DMS153 (cell line): Measurements from ENCODE around the gene KHDRBS2.
"Not testable (repeated sequence)": the region's sequence is repeated elsewhere in the genome, so short reads cannot be mapped to it uniquely, and the experiment has no call there.

ENCODE experiments used
- DNase-seq: peaks from one replicate; lab custom pipeline; 2025; lab: John Stamatoyannopoulos, UW

Gene KHDRBS2

GRCh38 chr6:61867635-61868034 is 418.4 kb downstream of the KHDRBS2 start:
- no peak for DNase-seq

DNA sequence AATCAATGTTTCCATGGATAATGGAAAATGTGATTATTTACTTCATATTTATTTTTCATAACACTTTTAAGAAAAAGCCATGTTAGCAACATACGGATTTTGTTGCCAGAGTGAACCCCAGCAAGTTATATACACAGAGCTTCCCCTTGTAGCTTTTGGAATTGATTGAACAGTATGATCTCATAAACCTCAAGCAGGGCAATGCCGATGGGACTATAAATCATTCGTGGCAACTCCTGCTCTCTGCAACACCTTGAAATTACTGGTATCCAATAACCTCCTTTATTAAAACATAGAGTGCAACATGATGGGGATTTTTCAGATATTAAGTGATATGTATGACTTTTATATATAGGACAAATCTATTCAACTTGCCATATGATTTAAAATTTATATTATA is 428.5 kb downstream of the KHDRBS2 start:
- DNase-seq = no peak

DNA sequence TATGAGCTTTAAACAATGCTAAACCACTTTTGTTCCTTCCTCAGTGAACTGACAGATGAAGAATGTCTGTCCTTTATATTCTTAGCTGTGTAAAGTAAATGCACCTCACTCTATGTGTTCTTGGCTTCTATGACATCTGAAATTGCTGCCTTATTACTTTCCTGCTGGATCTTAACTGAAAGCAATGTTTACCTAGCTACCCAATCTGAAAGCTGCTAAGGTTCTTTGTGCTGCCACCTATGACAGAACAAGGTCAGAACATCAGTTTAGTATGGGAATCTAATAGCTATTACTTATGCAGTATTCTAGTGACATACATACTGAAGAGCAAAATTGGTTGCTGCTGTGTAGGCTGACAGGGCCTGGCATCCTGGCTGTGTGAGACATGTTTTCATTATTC is 444.1 kb downstream of the KHDRBS2 start:
- no peak for DNase-seq

- no peak for DNase-seq
These were observed 450.8 kb downstream of the KHDRBS2 start for GRCh38 chr6:61835237-61835636.

- DNase-seq = no peak
These were observed 452.8 kb downstream of the KHDRBS2 start for GRCh38 chr6:61833176-61833755.

DNA sequence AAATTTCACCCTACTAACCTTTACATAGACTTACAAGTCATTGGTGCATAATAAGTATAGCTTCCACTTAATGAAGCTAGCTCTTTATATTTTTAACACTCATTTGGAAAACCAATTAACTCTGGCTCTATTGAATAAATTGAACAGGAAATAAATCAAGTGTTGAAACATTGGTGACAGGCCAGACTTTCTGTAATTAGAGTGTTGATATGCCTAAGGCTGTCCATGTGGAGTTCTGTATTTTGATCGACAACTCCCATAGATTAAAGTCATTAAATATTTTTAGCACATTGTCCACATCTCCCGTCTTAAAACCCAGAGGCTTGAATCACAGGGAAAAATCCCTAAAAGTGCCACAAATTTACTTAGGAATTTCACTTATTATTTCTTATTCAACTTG is 468.3 kb downstream of the KHDRBS2 start:
- no peak for DNase-seq

DNA sequence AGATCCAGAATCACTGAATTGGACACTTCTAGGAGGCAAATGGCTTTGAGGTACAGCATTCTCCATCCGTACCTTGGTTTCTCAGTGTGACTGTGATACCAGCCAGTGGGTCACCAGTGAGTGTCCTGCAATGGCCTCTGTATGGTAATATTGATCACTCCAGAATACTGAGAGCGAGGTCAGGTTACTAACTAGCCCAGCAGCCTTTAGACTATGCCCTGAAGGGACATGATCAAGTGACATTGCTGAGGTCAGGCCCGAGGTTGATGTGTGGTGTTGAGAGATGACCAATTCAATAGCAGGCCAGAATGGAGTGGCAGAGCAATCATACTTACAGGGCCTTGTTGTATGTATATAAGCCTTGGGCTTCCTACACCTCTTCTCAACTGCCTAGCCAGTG is 476.0 kb downstream of the KHDRBS2 start:
- DNase-seq = no peak

DNA sequence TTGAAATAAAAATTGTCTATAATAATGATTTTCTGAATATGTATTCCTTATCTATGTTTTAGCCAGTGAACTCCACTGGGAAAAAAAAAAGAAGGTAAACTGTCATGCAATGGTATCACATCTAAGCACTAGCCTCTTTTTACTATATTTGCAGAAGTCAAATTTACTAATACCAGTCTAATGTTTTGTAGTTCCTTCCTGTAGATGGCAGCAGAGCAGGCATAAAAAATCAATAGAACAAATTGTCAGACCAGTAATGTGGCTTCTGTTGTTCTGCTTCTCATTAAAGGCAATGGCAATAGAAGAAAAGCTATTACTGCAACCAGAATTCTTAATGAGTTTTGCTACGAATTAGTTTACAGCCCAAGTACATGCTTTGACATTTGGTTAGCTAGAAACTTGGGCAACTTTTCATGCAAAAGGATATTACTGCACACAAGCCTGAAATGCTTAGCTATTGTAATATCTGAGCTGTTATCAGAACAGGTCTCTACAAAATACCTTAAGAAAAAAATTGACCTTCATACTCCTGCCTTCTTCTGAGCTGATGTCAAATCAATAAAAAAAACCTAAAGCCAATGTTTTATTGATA is 476.9 kb downstream of the KHDRBS2 start:
- DNase-seq = peak; percentile 18

DNA sequence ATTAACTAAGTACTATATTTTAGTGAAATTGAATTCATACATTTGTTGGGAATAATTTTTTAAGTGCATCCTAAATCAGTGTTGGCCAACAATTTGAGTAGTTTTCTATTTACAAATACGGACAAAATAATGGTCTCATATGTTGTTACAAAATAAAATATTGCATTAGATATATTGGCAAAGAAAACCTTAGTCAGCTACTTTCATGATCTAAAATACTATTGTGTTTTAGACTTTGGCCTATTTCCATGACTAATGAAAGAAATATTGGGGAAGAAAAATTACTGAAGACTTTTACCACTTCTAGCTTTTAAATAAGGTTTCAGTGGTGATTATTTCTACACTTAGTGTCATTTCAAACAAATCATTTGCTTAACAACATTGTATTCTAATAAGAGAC is 498.0 kb downstream of the KHDRBS2 start:
- no peak for DNase-seq

DNA sequence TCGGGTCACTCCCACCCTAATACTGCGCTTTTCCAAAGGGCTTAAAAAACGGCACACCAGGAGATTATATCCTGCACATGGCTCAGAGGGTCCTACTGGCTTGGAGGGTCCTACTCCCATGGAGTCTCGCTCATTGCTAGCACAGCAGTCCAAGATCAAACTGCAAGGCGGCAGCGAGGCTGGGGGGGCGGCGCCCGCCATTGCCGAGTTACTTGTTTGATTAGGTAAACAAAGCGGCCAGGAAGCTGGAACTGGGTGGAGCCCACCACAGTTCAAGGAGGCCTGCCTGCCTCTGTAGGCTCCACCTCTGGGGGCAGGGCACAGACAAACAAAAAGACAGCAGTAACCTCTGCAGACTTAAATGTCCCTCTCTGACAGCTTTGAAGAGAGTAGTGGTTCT is 516.6 kb downstream of the KHDRBS2 start:
- not testable (repeated sequence) for DNase-seq

- DNase-seq = no peak
These were observed 530.3 kb downstream of the KHDRBS2 start for GRCh38 chr6:61755739-61756138.

- no peak for DNase-seq
These were observed 534.0 kb downstream of the KHDRBS2 start for GRCh38 chr6:61751986-61752385.

DNA sequence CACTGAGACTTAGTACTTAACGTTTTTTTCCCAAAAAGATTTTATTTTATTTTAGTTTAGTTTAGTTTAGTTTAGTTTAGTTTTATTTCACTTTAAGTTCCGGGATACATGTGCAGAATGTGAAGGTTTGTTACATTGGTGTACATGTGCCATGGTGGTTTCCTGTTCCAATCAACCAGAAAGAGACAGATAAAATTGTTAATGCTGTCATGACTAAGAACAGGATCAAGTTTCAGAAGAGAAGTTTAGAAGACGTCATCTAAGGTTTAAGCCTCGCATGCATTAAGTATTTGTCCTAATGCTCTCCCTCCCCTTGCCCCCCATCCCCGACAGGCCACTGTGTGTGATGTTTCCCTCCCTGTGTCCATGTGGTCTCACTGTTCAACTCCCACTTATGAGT is 540.0 kb downstream of the KHDRBS2 start:
- DNase-seq = no peak

DNA sequence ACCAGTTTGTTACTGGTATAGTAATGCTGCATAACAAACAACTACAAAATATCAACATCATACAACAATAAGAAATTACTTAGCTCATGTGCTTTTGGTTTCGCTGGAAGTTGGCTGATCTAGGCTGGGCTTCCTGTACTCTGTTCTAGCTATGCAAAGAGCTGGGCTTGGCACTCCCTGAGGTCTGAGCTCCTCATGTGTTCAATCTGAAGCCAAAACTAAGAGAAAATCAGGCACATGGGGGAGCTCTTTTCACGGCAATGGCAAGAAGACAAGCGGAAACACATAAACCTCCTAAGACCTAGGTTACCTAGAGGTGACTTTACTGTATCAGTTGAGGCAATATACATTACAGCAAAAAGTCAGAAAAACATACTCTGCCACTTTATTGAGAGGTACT is 574.2 kb downstream of the KHDRBS2 start:
- DNase-seq = no peak

DNA sequence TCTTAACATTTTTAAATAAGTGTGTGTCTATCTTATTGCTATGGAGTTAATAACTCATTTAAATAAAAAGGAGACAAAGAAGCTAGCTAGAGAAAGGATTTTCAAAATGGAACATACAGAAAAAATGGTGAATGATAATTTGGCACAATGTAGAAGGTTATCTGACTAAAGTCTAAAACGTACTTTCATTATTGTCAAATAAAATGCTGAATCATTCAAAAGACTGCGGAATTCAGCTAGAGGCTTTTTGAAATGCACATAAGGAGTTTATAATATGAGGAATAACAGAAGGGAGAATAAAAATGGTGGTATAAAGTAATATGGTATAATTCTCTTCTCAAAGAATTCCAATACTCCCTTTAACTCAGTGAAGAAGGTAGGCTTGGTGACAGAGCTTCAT is 597.9 kb downstream of the KHDRBS2 start:
- no peak for DNase-seq

DNA sequence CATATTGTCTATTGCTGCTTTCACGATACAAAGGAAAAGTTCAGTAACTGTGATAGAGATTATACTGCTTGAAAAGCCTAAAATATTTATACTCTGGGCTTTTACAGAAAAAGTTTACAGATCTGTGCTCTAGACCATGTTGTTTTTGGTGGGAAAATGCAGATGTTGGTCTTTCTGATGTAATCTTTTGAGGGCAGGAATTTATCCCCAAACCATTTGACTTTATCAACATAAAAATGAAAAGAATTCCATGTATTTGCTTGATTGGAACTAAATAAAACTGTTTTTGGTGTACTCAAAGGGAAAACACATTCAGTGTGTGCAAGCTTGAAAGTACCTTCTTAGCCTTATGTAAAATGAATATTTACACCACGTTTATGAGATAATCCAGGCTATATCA is 603.5 kb downstream of the KHDRBS2 start:
- no peak for DNase-seq

- no peak for DNase-seq
These were observed 606.4 kb downstream of the KHDRBS2 start for GRCh38 chr6:61679625-61680024.

- no peak for DNase-seq
These were observed 610.3 kb downstream of the KHDRBS2 start for GRCh38 chr6:61675734-61676133.

DNA sequence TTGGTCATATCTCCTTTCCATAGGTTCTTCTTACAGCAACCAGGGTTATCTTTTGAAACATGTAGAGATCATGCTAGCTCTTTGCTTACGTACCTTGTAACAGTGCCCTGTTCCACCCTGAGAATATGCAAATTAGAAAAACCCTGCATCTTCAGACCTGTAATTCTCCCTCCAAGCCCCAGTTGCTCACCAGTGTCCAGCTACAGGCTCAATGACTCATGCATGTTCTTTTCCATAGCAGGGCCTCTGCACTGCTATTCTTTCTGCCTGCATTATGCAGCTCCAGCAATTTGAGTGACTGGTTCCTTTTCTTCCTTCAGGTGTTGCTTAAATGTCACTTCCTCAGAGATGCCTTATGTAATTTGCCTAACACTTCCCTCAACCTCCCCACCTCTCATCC is 636.2 kb downstream of the KHDRBS2 start:
- DNase-seq = no peak

- DNase-seq = no peak
These were observed 645.6 kb downstream of the KHDRBS2 start for GRCh38 chr6:61640463-61640862.
